K562 (cell line): ENCODE measurements around the gene CSNK1A1. TPM values are rescaled to one million over a fixed set of nuclear protein-coding genes. Genes with fewer than 3 reads are reported as not detected.

Source experiments
- ATAC-seq: fragments of 200-7000 bp; cut with Tn5 transposase; 3 replicates; pipeline ENCODE4 v1.9.1; 2020; ENCODE audit warnings: moderate library complexity
- BruUV-seq: library from RNA; stranded (reverse); fragments of 400-500 nt; replicated peaks from 2 replicates; lab custom pipeline; 2021; lab: Mats Ljungman, UMichigan
- CTCF ChIA-PET: fragments of 300-600 bp; formaldehyde crosslinking; extraction: SDS; loops from one replicate; lab custom pipeline; 2021; ENCODE audit warnings: low intra/inter-chr PET ratio; lab: Yijun Ruan, JAX
- POLR2A ChIA-PET: fragments of 300-600, 350-650 bp; sonication (Branson Sonifier 250); formaldehyde crosslinking; extraction: SDS; loops from one replicate; lab custom pipeline; 2021; ENCODE audit warnings: antibody characterized with exemption, inconsistent platforms; lab: Yijun Ruan, JAX
- DNase-seq, 4 experiments: peaks; one replicate each; pipeline versions ENCODE4 v3.0.0 to v3.0.0-alpha.2; 2011 to 2018; ENCODE audit warnings: low spot score in 3 of 4, mixed read lengths in 3 of 4; ENCODE audit errors: extremely low read depth in 1 of 4
- FAIRE-seq: peaks from 2 replicates; lab custom pipeline; 2011; peaks lifted over from hg19 to GRCh38; lab: Jason Lieb, UNC
- H2AFZ ChIP-seq: 2 replicates; pipeline ENCODE4 v1.6.0; 2011; ENCODE audit warnings: low read depth, low read length, control low read depth, inconsistent platforms
- H3K27ac ChIP-seq: fragments of 200-600 bp; 3 replicates; pipeline ENCODE4 v1.8.0; 2011; ENCODE audit warnings: low read depth, mild to moderate bottlenecking, control low read depth, inconsistent platforms, low read length, moderate library complexity, mixed read lengths; ENCODE audit errors: extremely low read depth
- H3K27me3 ChIP-seq, 2 experiments: fragments of 300-600 bp in 1 of 2; 2 replicates in 1 of 2; 3 replicates in 1 of 2; pipeline versions ENCODE4 v1.6.0 to v1.8.0; 2011; ENCODE audit warnings: inconsistent platforms in 2 of 2, low read length in 2 of 2, mild to moderate bottlenecking in 1 of 2, mixed read lengths in 1 of 2, moderate library complexity in 1 of 2; ENCODE audit not compliant: control insufficient read depth in 2 of 2, insufficient read depth in 2 of 2
- H3K36me3 ChIP-seq: fragments of 300-600 bp; 3 replicates; pipeline ENCODE4 v1.8.0; 2011; ENCODE audit warnings: mild to moderate bottlenecking, low read length, inconsistent platforms; ENCODE audit not compliant: control insufficient read depth, insufficient read depth
- H3K4me1 ChIP-seq, 2 experiments: fragments of 200-600 bp in 1 of 2; replicated peaks in 1 of 2; 2 replicates in 1 of 2; 3 replicates in 1 of 2; pipeline versions ENCODE4 v1.5.1 to v1.8.0; 2011; ENCODE audit warnings: inconsistent platforms in 2 of 2, low read length in 2 of 2, mild to moderate bottlenecking in 1 of 2, mixed read lengths in 1 of 2, moderate library complexity in 1 of 2; ENCODE audit not compliant: control insufficient read depth in 2 of 2, insufficient read depth in 2 of 2
- H3K4me2 ChIP-seq: 2 replicates; pipeline ENCODE4 v1.6.1; 2011; ENCODE audit warnings: low read length, control low read depth, inconsistent platforms, mixed read lengths; ENCODE audit not compliant: insufficient read depth
- H3K4me3 ChIP-seq: fragments of 200-600 bp; sonication (generic), shearing (Covaris generic); 2 replicates; pipeline ENCODE4 v1.5.1; 2016; ENCODE audit warnings: control low read depth, inconsistent platforms
- H3K79me2 ChIP-seq: fragments of 200-600 bp; 3 replicates; pipeline ENCODE4 v1.8.0; 2011; ENCODE audit warnings: low read length, inconsistent platforms; ENCODE audit not compliant: control insufficient read depth, insufficient read depth
- H3K9ac ChIP-seq, 2 experiments: 2 replicates each; pipeline versions ENCODE4 v1.6.0 to v1.6.1; 2011; ENCODE audit warnings: low read depth in 2 of 2, low read length in 2 of 2, control low read depth in 1 of 2, inconsistent platforms in 1 of 2, mild to moderate bottlenecking in 1 of 2, mixed read lengths in 1 of 2; ENCODE audit not compliant: insufficient read depth in 1 of 2
- H3K9me1 ChIP-seq: one replicate; pipeline ENCODE4 v1.6.0; 2011; ENCODE audit warnings: inconsistent platforms, mild to moderate bottlenecking, low read length, moderate library complexity; ENCODE audit not compliant: control insufficient read depth, insufficient read depth
- H3K9me3 ChIP-seq: replicated peaks from 2 replicates; pipeline ENCODE4 v1.5.1; 2011; ENCODE audit warnings: low read depth, low read length, inconsistent platforms; ENCODE audit not compliant: control insufficient read depth, insufficient read depth
- H4K20me1 ChIP-seq: replicated peaks from 2 replicates; pipeline ENCODE4 v1.6.1; 2011; ENCODE audit warnings: low read length, inconsistent platforms, mixed read lengths; ENCODE audit not compliant: control insufficient read depth, insufficient read depth
- ARID2 ChIP-seq: fragments of 450-650 bp; IDR thresholded peaks from 2 replicates; pipeline ENCODE4 v1.6.1; 2017; ENCODE audit warnings: antibody characterized with exemption, mild to moderate bottlenecking
- E2F3 ChIP-seq: fragments of 250-450 bp; sonication (Bioruptor Pico); IDR thresholded peaks from 2 replicates; pipeline ENCODE4 v1.4.0; 2020; ENCODE audit warnings: mild to moderate bottlenecking
- RAD21 ChIP-seq, 2 experiments: fragments of 250-450 bp in 1 of 2; fragments of 450-650 bp in 1 of 2; sonication (Bioruptor Pico) in 1 of 2; formaldehyde crosslinking in 1 of 2; IDR thresholded peaks in 1 of 2; conservative IDR thresholded peaks in 1 of 2; 2 replicates each; pipeline versions ENCODE4 v1.4.0 to v1.8.0; 2020 to 2022; ENCODE audit warnings: mild to moderate bottlenecking in 2 of 2, moderate library complexity in 1 of 2
- UBTF ChIP-seq, 2 experiments: IDR thresholded peaks; 2 replicates each; pipeline ENCODE4 v1.6.1; 2012; ENCODE audit warnings: improper control_type of control experiment in 2 of 2, low read depth in 2 of 2, low read length in 2 of 2, borderline replicate concordance in 1 of 2
- YY1 ChIP-seq, 3 experiments: IDR thresholded peaks; 2 replicates each; pipeline ENCODE4 v1.6.1; 2011; ENCODE audit warnings: low read length in 2 of 3, mild to moderate bottlenecking in 2 of 3, moderate library complexity in 2 of 3, borderline replicate concordance in 1 of 3, control low read depth in 1 of 3, low read depth in 1 of 3; ENCODE audit not compliant: insufficient read depth in 3 of 3, insufficient replicate concordance in 2 of 3, control insufficient read depth in 1 of 3, insufficient read length in 1 of 3; ENCODE audit errors: extremely low read depth in 1 of 3
- ZC3H11A ChIP-seq: IDR thresholded peaks from 2 replicates; pipeline ENCODE4 v1.6.1; 2012; ENCODE audit warnings: low read depth, low read length, improper control_type of control experiment
- WGBS: fragments of 100-300 bp; shearing (Covaris generic); methylation state at CpG from one replicate; pipeline ENCODE4 v1.1.6; 2016; ENCODE audit warnings: low coverage, mixed read lengths; ENCODE audit not compliant: insufficient coverage; ENCODE audit errors: missing lambda C conversion rate; 5-methylcytosine and 5-hydroxymethylcytosine counted together
- in situ Hi-C: fragments of 300-500 bp; cut with MboI; formaldehyde crosslinking; loops from 4 replicates; pipeline ENCODE4 v1.15.0; 2018; ENCODE audit warnings: inconsistent platforms, mixed read lengths
- intact Hi-C: fragments of 100-400 bp; cut with micrococcal nuclease; formaldehyde crosslinking; loops from 2 replicates; pipeline ENCODE4 v1.14.2; 2022
- polyA plus RNA-seq, 8 experiments: library from polyadenylated mRNA; depleted of rRNA in 4 of 8; stranded (reverse) in 5 of 8; unstranded in 3 of 8; fragments of >200 nt; fragmentation: Nextera tagmentation in 2 of 8; fragmentation: Illumina TruSeq in 1 of 8; extraction: Ambion mirVana in 2 of 8; extraction: Trizol in 1 of 8; gene quantifications; 2 replicates each; pipeline versions ENCODE4 v1.2.1 to v1.2.3, GENCODE V29; 2011 to 2014; ENCODE audit warnings: inconsistent platforms in 1 of 8, missing spikeins in 1 of 8
- total RNA-seq, 7 experiments: library from RNA; depleted of rRNA in 6 of 7; stranded (reverse); fragments of >200 nt in 6 of 7; fragmentation: Illumina TruSeq in 2 of 7; extraction: Trizol in 2 of 7; gene quantifications; 2 replicates each; pipeline versions ENCODE4 v1.2.1 to v1.2.3, GENCODE V29; 2011 to 2021; ENCODE audit warnings: low replicate concordance in 1 of 7
- TF ChIP-seq, protein P1 (sequence below), 2 experiments: fragments of 200-800 bp in 1 of 2; sonication (Bioruptor generic) in 1 of 2; sonication (generic) in 1 of 2; formaldehyde crosslinking in 1 of 2; IDR thresholded peaks in 1 of 2; conservative IDR thresholded peaks in 1 of 2; 2 replicates each; pipeline versions ENCODE4 v1.5.0 to v1.6.1; 2016 to 2020; ENCODE audit warnings: missing compliant biosample characterization in 1 of 2, missing genetic modification characterization in 1 of 2, missing genetic modification reagents in 1 of 2
- TF ChIP-seq, protein P2 (sequence below): fragments of 450-650 bp; IDR thresholded peaks from 2 replicates; pipeline ENCODE4 v1.6.1; 2017; ENCODE audit warnings: antibody characterized with exemption, mild to moderate bottlenecking

CSNK1A1 gene
- total and polyA plus RNA-seq, 9 of the 15 experiments (the other 6 are each of a cell fraction or from before 2014, with no cell fraction given), result 49.1 to 196 (median 154) TPM

GRCh38 chr5:149442563-149443182 lies 108.6 kb downstream of the CSNK1A1 start:
- DNase-seq (peak; percentile 76 to 86 (median 78)), ATAC-seq (peak; percentile 83), FAIRE-seq (peak; percentile 77)
- ChIA-PET POLR2A (interaction anchor here (0.6 to 2.0 kb wide), 5 partner anchors 10 to 107 kb away, joined by 3 to 8 read pairs (median 4); no protein-coding TSS in a partner anchor), CTCF (interaction anchor here (0.6 to 3.2 kb wide), 5 partner anchors 109 to 214 kb away, joined by 4 to 19 read pairs (median 8); partner anchors contain the start of gene CSNK1A1)
- 44% methylated on average over 17 of the region's 17 CpGs for WGBS
- H3K4me3 ChIP-seq, result no peak overlapping the region
- no peaks in the 10 kb centered on the region for H3K27me3 ChIP-seq
- intact Hi-C loops, result no loop called here
- H3K4me1 ChIP-seq, result peaks cover 32 to 44% of the 10 kb centered on the region in 2 experiments
- in situ Hi-C loops, result loop anchor here (5.0 kb wide), 1 partner anchor 110 kb away; the partner anchor contains the start of gene CSNK1A1
- peaks cover 6% of the 10 kb centered on the region for H3K9me3 ChIP-seq
- peak overlapping the region; percentile 18; the same call in 1 of the 3 replicates for H3K27ac ChIP-seq
- peak overlapping the region; percentile 64 for H2AFZ ChIP-seq
- no peaks in the 10 kb centered on the region for H3K9me1 ChIP-seq
- no peaks in the 10 kb centered on the region for H4K20me1 ChIP-seq
- H3K79me2 ChIP-seq, result no peaks in the 10 kb centered on the region
- no TSS peak for BruUV-seq
- peak overlapping the region in 1 of 2 experiments; percentile 40; a peak in 2 of 4 replicates for H3K9ac ChIP-seq
- H3K4me2 ChIP-seq, result no peak overlapping the region
- no peaks in the 10 kb centered on the region for H3K36me3 ChIP-seq
- TF ChIP-seq RAD21 (CRISPR knock-in tag; conservative IDR thresholded peaks at IDR 0.05 in 1 of 2, IDR thresholded peaks at IDR 0.05 in 1 of 2) (peak; percentile 71 to 93), UBTF (IDR thresholded peaks at IDR 0.05; ENCODE audit: borderline replicate concordance in 1 of 2, low read depth in 2 of 2, low read length in 2 of 2) (0 out of 4 replicates have a peak, but pooled peaks of 1 of the 2 experiments have one; percentile 22), ZC3H11A (0 out of 2 replicates have a peak, but pooled peaks have one; percentile 31), YY1 (IDR thresholded peaks at IDR 0.05; ENCODE audit: borderline replicate concordance in 1 of 3, control insufficient read depth in 1 of 3, extremely low read depth in 1 of 3, insufficient read depth in 3 of 3, insufficient read length in 1 of 3, insufficient replicate concordance in 2 of 3, low read depth in 1 of 3, low read length in 2 of 3) (peak in 1 of 3 experiments; percentile 32), ARID2 (0 out of 2 replicates have a peak, but pooled peaks have one; percentile 55), E2F3 (CRISPR knock-in tag) (no peak)
- TF ChIP-seq, protein P1, sequence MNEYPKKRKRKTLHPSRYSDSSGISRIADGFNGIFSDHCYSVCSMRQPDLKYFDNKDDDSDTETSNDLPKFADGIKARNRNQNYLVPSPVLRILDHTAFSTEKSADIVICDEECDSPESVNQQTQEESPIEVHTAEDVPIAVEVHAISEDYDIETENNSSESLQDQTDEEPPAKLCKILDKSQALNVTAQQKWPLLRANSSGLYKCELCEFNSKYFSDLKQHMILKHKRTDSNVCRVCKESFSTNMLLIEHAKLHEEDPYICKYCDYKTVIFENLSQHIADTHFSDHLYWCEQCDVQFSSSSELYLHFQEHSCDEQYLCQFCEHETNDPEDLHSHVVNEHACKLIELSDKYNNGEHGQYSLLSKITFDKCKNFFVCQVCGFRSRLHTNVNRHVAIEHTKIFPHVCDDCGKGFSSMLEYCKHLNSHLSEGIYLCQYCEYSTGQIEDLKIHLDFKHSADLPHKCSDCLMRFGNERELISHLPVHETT (CRISPR knock-in tag; conservative IDR thresholded peaks at IDR 0.05 in 1 of 2, IDR thresholded peaks at IDR 0.05 in 1 of 2), result 0 out of 4 replicates have a peak, but pooled peaks of 1 of the 2 experiments have one; percentile 34
- TF ChIP-seq, protein P2, sequence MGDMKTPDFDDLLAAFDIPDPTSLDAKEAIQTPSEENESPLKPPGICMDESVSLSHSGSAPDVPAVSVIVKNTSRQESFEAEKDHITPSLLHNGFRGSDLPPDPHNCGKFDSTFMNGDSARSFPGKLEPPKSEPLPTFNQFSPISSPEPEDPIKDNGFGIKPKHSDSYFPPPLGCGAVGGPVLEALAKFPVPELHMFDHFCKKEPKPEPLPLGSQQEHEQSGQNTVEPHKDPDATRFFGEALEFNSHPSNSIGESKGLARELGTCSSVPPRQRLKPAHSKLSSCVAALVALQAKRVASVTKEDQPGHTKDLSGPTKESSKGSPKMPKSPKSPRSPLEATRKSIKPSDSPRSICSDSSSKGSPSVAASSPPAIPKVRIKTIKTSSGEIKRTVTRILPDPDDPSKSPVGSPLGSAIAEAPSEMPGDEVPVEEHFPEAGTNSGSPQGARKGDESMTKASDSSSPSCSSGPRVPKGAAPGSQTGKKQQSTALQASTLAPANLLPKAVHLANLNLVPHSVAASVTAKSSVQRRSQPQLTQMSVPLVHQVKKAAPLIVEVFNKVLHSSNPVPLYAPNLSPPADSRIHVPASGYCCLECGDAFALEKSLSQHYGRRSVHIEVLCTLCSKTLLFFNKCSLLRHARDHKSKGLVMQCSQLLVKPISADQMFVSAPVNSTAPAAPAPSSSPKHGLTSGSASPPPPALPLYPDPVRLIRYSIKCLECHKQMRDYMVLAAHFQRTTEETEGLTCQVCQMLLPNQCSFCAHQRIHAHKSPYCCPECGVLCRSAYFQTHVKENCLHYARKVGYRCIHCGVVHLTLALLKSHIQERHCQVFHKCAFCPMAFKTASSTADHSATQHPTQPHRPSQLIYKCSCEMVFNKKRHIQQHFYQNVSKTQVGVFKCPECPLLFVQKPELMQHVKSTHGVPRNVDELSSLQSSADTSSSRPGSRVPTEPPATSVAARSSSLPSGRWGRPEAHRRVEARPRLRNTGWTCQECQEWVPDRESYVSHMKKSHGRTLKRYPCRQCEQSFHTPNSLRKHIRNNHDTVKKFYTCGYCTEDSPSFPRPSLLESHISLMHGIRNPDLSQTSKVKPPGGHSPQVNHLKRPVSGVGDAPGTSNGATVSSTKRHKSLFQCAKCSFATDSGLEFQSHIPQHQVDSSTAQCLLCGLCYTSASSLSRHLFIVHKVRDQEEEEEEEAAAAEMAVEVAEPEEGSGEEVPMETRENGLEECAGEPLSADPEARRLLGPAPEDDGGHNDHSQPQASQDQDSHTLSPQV, result peak; percentile 65
